ENCODE results near the gene CDK7.
"Not testable (repeated sequence)": the region's sequence is repeated elsewhere in the genome, so short reads cannot be mapped to it uniquely, and the experiment has no call there.

Gene CDK7

DNA sequence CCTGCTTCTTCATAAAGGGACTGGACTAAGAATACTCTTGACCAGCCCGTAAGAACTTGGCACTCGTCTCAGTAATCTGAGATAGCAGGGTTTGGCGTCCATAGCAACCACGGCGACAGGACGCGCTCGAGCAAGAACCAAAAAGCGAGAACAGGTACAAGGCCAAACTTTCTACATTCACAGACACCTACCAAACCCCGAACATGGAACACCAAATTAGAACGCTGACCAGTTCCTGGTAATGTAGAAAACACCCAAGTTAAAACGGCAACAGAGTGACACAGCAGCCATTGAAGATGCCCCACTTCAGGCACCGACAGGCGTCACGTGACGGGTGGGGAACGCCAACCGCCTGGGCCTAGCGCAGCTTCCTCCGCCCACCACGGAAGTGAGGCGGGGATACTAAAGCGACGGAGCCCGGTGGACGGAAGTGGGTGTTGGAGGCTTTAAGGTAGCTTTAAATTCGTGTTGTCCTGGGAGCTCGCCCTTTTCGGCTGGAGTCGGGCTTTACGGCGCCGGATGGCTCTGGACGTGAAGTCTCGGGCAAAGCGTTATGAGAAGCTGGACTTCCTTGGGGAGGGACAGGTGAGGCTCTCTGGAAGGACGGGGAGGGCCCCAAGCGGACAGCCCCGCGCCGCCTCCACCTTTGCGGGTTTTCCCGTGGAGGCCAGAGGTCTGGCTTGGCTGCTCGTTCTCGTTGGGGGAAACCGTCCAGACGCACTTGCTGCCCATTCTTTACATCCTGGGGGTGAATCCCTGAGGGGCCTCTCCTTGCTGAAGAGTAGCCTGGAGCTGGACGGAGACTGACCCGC is at the start of gene CDK7:
TSS of gene CDK7 (plus strand) at position 430 of the 812 bp plus-strand sequence. CDS start at position 520, 90 bp downstream.
- H3K4me3 ChIP-seq (ENCODE audit: low read depth, low read length) = peak within 1 kb of the TSS; percentile 95

GRCh38 chr5:69187342-69187741 is 47.3 kb upstream of the CDK7 start:
- no peak overlapping the region for H3K4me3 ChIP-seq (ENCODE audit: low read depth, low read length)

DNA sequence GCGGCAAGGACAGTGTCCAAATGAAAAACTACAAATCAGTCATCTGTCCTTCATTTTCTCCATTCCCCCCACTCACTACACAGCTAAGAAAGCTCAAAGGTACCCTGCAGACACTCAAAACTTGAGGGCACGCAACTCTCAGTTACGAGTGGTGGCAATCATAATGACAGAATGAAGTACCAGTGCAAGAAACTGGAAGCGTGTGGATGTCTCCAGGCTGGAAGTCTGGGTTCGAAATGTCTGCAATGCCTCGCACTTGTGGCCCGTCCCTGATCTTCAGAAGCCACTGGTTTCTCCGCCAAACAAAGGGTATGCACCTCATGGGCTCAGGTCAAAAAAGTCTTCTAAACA is 45.9 kb upstream of the CDK7 start:
- H3K4me3 ChIP-seq (ENCODE audit: low read depth, low read length) = peak overlapping the region; percentile 92

- peak within 1 kb of the TSS; percentile 92 for H3K4me3 ChIP-seq (ENCODE audit: low read depth, low read length)
These were observed 45.3 kb upstream of the CDK7 start, which contains the start of gene CENPH for GRCh38 chr5:69189162-69190086. Gene CENPH (plus strand): TSS chr5:69189583. CDS start chr5:69189635, 52 bp downstream.

GRCh38 chr5:69202497-69202896 is 32.2 kb upstream of the CDK7 start:
- H3K4me3 ChIP-seq (ENCODE audit: low read depth, low read length) = no peak overlapping the region

- no peak overlapping the region for H3K4me3 ChIP-seq (ENCODE audit: low read depth, low read length)
These were observed 28.0 kb upstream of the CDK7 start for GRCh38 chr5:69206528-69207190.

- H3K4me3 ChIP-seq (ENCODE audit: low read depth, low read length) = no peak overlapping the region
These were observed 25.1 kb upstream of the CDK7 start for GRCh38 chr5:69209602-69210001.

DNA sequence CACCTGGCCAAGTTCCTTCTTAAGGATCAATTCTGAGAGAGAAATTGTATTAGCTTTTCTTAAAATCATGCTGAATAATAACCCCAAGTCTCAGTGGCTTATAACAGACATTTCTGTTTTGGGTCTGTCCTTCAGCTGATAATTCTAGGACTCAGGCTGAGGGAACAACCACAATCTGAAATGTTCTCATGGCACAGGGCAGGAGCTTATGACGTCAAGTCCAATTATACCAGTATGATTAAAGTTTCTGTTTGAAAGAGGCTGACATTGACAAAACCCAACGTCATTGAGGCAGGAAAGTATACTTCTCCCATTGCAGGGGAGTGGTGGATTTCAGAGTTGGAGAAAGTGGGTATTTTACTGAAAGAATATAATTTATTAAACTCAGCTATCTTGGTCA is 23.5 kb upstream of the CDK7 start:
- H3K4me3 ChIP-seq (ENCODE audit: low read depth, low read length) = no peak overlapping the region

GRCh38 chr5:69212022-69212421 is 22.7 kb upstream of the CDK7 start:
- H3K4me3 ChIP-seq (ENCODE audit: low read depth, low read length) = no peak overlapping the region

GRCh38 chr5:69213513-69214215 is 21.0 kb upstream of the CDK7 start:
- no peak overlapping the region for H3K4me3 ChIP-seq (ENCODE audit: low read depth, low read length)

- H3K4me3 ChIP-seq (ENCODE audit: low read depth, low read length) = peak overlapping the region; percentile 95
These were observed 17.6 kb upstream of the CDK7 start for GRCh38 chr5:69217151-69217511.

DNA sequence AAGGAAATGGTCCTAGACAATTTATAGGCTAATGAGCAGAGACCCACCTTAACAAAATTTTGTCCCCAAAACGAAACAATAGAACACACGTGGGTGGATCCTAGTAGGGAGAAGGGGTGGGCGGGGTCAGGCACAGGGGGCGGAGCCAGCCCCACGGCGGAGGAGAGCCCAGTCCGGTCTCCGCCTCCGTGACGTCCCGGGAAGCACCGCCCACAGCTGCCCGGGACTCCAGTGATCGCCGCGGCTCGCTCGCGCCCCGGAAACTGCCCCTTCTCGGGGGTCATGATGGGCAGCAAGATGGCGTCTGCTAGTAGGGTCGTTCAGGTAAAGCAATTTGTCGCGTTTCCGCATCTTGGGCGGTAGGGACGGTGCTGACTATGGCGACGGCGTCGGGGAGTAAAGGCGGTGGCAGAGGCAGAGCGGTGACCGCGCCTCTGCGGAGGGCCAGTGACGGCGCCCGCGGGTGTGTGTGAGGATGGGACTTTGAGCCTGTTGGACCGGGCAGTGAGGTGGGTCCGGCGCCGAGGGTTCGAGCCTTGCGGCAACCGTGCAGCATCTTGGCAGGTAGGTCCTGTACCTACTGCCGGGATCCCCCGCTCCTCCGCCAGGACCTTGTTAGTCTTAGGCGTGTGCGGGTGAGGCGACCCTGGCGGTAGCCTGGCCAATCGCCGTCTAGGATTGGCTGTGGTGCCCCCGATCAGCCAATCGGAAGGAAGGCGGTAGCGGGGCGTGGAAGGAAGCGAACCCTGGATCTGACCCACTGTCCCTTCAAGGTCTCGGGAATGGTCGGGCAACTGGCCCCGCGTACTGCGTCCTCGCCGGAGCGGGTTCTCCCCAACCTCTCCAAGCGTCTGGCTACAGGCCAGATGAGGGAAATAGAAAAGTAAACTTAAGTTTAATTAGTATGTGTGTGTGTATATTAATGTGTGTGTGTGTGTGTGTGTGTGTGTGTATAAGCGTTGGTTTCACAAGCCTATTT is 16.8 kb upstream of the CDK7 start:
- H3K4me3 ChIP-seq (ENCODE audit: low read depth, low read length) = peak overlapping the region; percentile 95

DNA sequence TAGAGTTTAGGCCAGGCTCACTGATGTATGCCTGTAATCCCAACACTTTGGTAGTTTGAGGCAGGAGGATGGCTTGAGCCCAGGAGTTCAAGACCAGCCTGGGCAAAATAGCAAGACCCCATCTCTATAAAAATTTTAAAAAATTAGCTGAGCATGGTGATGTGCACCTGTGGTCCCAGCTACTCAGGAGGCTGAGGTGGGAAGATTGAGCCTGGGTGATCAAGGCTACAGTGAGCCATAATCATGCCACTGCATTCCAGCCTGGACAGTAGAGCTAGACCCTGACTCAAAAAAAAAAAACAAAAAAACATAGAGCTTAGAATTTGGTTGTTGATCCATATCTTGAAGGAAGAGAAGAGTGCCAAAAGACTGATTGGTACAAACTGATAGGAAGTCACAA is 14.7 kb upstream of the CDK7 start:
- H3K4me3 ChIP-seq (ENCODE audit: low read depth, low read length) = no peak overlapping the region

GRCh38 chr5:69220371-69220770 is 14.3 kb upstream of the CDK7 start:
- not testable (repeated sequence) for H3K4me3 ChIP-seq (ENCODE audit: low read depth, low read length)

GRCh38 chr5:69220833-69221232 is 13.9 kb upstream of the CDK7 start:
- not testable (repeated sequence) for H3K4me3 ChIP-seq (ENCODE audit: low read depth, low read length)

GRCh38 chr5:69224520-69224919 is 10.2 kb upstream of the CDK7 start:
- no peak overlapping the region for H3K4me3 ChIP-seq (ENCODE audit: low read depth, low read length)

DNA sequence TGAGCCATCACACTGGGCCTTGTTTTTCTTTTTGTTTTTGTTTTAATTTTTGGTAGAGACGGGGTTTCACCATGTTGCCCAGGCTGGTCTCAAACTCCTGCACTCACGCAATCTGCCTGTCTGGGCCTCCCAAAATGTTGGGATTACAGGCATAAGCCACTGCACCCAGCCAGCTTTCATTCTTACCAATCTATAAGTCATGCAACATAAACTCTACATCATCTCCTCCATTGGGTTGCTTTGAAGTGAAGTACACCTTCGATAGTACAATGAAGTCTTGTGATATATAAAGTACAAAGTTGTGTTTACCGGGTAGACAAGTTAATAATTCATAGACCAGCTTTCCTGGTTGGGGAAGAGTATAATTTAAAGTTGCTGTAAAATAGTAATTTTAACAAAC is 8.8 kb upstream of the CDK7 start:
- no peak overlapping the region for H3K4me3 ChIP-seq (ENCODE audit: low read depth, low read length)

DNA sequence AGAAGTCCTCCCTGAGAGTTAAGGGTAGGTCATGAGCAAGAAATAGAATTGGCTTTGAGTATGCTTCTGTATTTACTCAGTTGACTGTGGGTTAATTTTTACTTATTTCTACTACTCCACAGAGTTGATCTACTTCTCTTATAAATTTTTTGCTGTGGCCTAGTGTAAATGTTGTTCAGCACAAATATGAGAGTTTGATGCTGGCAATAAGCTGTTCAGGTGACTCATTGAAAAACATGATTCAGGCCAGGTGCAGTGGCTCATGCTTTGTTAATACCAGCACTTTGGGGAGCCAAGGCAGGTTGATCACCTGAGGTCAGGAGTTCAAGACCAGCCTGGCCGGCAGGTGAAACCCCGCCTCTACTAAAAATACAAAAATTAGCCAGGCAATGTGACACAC is 4.5 kb upstream of the CDK7 start:
- no peak overlapping the region for H3K4me3 ChIP-seq (ENCODE audit: low read depth, low read length)

- H3K4me3 ChIP-seq (ENCODE audit: low read depth, low read length) = no peak overlapping the region
These were observed 3.4 kb upstream of the CDK7 start for GRCh38 chr5:69231281-69231680.

DNA sequence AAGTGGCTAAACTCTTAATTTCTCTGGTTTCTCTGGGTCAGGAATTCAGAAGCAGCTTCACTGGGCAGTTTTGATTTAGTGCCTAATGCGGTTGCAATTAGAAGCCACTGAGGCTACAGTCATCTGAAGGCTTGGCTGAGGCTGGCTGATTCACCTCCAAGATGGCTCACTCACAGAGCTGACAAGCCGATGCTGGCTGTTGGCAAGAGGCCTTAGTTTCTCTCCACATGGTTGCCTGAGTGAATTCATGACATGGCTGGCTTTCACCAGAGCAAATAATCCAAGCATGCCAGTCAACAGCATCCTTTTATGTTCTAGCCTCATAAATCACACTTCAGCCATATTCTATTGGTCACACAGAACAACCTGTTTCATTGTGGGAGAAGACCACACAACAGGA is 2.8 kb upstream of the CDK7 start:
- no peak overlapping the region for H3K4me3 ChIP-seq (ENCODE audit: low read depth, low read length)

Measured in iPS-11a (cell line).